ENCODE data around the gene EPB41L2. TPM values are rescaled to one million over a fixed set of nuclear protein-coding genes. Genes with fewer than 3 reads are reported as not detected.

Gene EPB41L2
- total RNA-seq, 1 donor from 2014 or later, result 38.3 TPM

- no peak for DNase-seq (ENCODE audit: low read depth)
- no peak for TF ChIP-seq CTCF (conservative IDR thresholded peaks at IDR 0.05; ENCODE audit: low read depth, low read length)
- H3K4me3 ChIP-seq (ENCODE audit: low read depth, low read length), result no peak overlapping the region
These were observed 91.5 kb downstream of the EPB41L2 start for GRCh38 chr6:130971504-130971903.

- H3K4me3 ChIP-seq (ENCODE audit: low read depth, low read length), result no peak overlapping the region
- no peak for DNase-seq (ENCODE audit: low read depth)
- TF ChIP-seq CTCF (conservative IDR thresholded peaks at IDR 0.05; ENCODE audit: low read depth, low read length), result no peak
These were observed 92.1 kb downstream of the EPB41L2 start for GRCh38 chr6:130970839-130971410.

- no peak for DNase-seq (ENCODE audit: low read depth)
- no peak for TF ChIP-seq CTCF (conservative IDR thresholded peaks at IDR 0.05; ENCODE audit: low read depth, low read length)
- no peak overlapping the region for H3K4me3 ChIP-seq (ENCODE audit: low read depth, low read length)
These were observed 93.1 kb downstream of the EPB41L2 start for GRCh38 chr6:130969791-130970491.

GRCh38 chr6:130969166-130969565 is 93.9 kb downstream of the EPB41L2 start:
- no peak overlapping the region for H3K4me3 ChIP-seq (ENCODE audit: low read depth, low read length)
- DNase-seq (ENCODE audit: low read depth), result no peak
- no peak for TF ChIP-seq CTCF (conservative IDR thresholded peaks at IDR 0.05; ENCODE audit: low read depth, low read length)

- DNase-seq (ENCODE audit: low read depth), result no peak
- TF ChIP-seq CTCF (conservative IDR thresholded peaks at IDR 0.05; ENCODE audit: low read depth, low read length), result no peak
- no peak overlapping the region for H3K4me3 ChIP-seq (ENCODE audit: low read depth, low read length)
These were observed 94.6 kb downstream of the EPB41L2 start for GRCh38 chr6:130968476-130968875.

GRCh38 chr6:130967502-130968445 is 95.3 kb downstream of the EPB41L2 start:
- TF ChIP-seq CTCF (conservative IDR thresholded peaks at IDR 0.05; ENCODE audit: low read depth, low read length), result no peak
- no peak overlapping the region for H3K4me3 ChIP-seq (ENCODE audit: low read depth, low read length)
- no peak for DNase-seq (ENCODE audit: low read depth)

All from epithelial cell of proximal tubule (primary cell).